GM12874 (cell line): ENCODE results near the gene MYRFL.

ENCODE experiments used
- TF ChIP-seq, protein P1 (sequence below): IDR thresholded peaks from 2 replicates; pipeline ENCODE4 v1.5.1; 2011; ENCODE audit warnings: low read depth, mild to moderate bottlenecking, control low read depth, low read length, moderate library complexity; ENCODE audit not compliant: insufficient read depth

MYRFL gene

DNA sequence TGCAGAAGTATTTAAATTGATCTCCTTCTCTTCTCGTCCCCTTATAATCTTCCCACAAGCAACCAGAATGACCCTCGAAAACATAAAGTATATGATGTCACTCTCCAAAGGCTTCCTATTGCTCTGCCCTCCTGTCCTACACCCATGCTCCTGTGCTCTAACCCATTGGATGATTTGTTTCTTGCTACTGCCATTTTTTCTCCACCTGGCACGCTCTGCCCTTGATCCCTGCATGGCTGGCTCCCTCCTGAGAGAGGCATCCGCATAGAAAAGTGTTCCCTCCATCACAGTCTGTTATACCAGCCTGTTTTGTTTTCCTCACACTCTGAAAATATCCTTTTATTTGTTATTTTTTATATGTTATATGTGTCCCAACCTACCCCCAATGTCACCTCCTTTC is 19.8 kb downstream of the MYRFL start:
- TF ChIP-seq, protein P1, sequence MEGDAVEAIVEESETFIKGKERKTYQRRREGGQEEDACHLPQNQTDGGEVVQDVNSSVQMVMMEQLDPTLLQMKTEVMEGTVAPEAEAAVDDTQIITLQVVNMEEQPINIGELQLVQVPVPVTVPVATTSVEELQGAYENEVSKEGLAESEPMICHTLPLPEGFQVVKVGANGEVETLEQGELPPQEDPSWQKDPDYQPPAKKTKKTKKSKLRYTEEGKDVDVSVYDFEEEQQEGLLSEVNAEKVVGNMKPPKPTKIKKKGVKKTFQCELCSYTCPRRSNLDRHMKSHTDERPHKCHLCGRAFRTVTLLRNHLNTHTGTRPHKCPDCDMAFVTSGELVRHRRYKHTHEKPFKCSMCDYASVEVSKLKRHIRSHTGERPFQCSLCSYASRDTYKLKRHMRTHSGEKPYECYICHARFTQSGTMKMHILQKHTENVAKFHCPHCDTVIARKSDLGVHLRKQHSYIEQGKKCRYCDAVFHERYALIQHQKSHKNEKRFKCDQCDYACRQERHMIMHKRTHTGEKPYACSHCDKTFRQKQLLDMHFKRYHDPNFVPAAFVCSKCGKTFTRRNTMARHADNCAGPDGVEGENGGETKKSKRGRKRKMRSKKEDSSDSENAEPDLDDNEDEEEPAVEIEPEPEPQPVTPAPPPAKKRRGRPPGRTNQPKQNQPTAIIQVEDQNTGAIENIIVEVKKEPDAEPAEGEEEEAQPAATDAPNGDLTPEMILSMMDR: no peak

DNA sequence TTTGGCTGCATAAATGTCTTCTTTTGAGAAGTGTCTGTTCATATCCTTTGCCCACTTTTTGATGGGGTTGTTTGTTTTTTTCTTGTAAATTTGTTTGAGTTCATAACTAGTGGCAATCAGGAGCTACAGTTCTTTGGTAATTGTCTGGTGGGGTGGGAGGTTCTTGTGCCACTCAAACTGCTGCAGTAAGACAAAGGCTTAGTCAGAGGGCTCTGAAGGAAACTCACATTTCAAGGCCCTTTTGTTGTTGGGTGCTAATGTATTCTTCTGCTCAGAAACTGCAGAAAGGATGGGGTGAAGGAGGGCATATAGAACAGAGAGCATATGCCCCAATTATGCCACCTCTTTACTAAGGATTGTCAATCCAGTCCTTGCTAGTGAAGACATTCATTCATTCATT is 21.9 kb downstream of the MYRFL start:
- TF ChIP-seq, protein P1: no peak

DNA sequence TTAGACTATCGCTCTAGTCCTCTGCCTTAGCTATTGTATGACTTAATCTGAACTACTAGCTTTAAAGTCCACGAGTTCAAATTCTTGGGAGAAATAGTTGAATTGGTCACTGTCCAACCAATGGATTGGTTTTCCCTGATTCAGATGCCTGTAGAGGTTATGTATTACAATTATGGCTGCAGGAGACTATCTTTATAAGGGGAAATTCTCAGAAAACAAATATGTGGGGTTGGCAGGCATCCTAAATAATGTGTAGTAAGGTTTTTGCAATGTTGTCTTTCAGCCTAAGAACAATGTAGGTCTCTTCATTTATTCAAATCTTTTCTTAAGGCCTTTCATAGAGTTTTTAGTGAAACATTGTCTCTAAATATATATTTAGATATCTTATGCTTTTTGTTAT is 26.9 kb downstream of the MYRFL start:
- TF ChIP-seq, protein P1: no peak

DNA sequence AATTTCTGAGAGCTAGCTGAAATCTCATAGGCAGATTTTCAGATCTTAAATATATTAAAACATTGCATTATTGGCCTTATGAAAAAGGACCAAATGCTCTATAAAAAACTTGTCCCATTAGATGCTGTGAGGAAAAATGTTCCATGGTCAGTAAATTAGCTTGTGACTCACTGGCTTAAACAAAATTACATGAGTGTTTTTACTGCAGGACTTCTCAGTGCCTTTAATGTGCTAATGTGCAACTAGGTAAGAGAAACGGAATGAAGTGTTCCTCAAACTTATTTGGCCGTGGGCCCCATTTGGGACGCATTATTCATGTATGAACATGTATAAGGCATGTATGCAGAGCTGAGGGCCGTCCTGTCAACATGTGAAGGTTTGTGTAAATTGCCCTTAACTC is 41.7 kb downstream of the MYRFL start:
- TF ChIP-seq, protein P1: no peak

DNA sequence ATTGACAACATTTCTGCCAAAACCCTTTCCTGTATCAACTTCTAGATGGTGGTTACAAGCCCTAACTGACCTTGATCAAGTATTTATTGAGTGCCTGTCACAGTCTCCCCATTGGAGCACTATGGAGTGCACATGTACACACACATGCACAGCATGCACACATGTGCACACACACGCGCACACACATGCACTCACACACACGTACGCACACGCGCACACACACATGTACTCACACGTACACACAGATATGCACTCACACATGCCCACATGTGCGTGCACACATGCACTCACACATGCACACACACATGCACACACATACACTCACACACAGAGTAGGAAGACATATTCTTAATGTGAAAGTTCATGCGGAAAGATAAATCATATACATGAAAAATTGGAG is 43.7 kb downstream of the MYRFL start:
- TF ChIP-seq, protein P1: no peak

DNA sequence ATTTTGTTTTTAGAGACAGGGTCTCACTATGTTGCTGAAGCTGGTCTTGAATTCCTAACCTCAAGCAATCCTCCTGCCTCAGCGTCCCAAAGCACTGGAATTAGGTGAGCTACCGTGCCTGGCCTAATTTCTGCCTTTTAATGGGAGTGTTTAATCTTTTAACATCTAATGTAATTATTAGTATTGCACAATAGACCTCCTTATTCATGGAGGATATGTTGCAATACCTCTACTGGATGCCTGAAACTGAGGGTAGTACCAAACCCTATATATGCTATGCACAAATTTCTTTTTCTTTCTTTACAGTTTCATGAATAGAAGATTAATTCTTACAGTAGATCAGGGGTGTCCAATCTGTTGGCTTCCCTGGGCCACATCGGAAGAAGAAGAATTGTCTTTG is 47.8 kb downstream of the MYRFL start:
- TF ChIP-seq, protein P1: no peak

DNA sequence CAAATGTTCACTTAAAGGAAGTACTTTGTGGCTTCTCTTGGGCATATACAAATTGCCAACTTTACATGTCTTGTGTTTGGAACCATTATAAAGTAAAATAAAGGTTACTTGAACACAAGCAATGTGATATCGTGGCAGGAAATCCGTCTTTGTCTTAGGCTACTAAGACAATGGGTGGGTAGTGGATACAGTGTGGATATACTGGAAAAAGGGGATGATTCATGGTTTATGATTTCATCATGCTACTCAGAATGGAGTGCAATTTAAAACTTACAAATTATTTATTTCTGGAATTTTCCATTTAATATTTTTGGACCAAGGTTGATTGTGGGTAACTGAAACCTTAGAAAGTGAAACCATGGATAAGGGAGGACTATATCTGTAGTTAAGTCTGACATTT is 48.4 kb downstream of the MYRFL start:
- TF ChIP-seq, protein P1: no peak

DNA sequence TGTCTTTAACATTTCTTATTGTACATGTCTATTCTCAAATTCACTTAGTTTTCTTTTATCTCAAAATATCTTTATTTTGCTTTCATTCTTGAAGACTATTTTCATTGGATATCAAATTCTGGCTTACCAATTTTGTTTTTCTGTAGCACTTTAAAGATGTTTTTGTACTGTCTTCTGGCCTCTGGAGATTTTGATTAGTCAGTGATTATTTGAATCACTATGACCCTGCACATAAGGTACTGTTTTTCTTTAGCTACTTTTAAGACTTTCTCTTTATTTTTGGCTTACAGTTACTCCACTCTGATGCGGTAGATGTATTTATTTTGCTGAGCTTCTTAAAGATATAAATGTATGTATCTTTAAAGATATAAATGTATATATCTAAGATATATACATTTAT is 49.6 kb downstream of the MYRFL start:
- TF ChIP-seq, protein P1: no peak
